SU-DHL-6 (cell line): ENCODE measurements around the gene ACACA.

Experiments used
- EZH2phosphoT487 ChIP-seq: fragments of 200-600 bp; sonication (generic), shearing (Covaris generic); conservative IDR thresholded peaks from 2 replicates; pipeline ENCODE4 v1.6.1; 2018; ENCODE audit warnings: mild to moderate bottlenecking, antibody characterized with exemption, low read length, moderate library complexity, mixed read lengths
- TF ChIP-seq, protein P1 (sequence below): fragments of 200-600 bp; sonication (generic); IDR thresholded peaks from one replicate; pipeline ENCODE4 v1.5.1; 2017; ENCODE audit warnings: antibody characterized with exemption, mild to moderate bottlenecking, low read length, moderate library complexity; ENCODE audit not compliant: insufficient read depth, poor library complexity, severe bottlenecking

DNA sequence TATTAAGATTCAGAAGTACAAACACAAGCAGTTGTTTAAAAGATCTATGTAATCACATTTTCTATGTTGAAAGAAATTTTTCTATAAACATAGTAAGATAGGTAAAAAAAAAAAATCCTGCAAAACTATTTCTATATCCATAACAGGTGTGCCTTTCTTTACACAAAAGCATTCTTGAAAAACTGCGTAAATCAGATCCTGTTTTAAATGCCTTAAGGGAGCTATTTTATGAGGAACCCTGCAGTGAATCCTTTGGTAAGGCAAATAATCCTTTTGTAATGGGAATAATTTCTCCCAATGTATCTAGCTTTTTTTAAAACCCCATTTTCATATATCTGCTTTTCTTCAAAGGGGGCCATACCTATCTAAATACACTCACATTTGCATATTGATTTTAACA is 300.6 kb downstream of the ACACA start:
- TF ChIP-seq, protein P1, sequence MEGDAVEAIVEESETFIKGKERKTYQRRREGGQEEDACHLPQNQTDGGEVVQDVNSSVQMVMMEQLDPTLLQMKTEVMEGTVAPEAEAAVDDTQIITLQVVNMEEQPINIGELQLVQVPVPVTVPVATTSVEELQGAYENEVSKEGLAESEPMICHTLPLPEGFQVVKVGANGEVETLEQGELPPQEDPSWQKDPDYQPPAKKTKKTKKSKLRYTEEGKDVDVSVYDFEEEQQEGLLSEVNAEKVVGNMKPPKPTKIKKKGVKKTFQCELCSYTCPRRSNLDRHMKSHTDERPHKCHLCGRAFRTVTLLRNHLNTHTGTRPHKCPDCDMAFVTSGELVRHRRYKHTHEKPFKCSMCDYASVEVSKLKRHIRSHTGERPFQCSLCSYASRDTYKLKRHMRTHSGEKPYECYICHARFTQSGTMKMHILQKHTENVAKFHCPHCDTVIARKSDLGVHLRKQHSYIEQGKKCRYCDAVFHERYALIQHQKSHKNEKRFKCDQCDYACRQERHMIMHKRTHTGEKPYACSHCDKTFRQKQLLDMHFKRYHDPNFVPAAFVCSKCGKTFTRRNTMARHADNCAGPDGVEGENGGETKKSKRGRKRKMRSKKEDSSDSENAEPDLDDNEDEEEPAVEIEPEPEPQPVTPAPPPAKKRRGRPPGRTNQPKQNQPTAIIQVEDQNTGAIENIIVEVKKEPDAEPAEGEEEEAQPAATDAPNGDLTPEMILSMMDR = no peak
- no peak for TF ChIP-seq EZH2phosphoT487
